ENCODE results near the gene XKR8.

XKR8 gene

DNA sequence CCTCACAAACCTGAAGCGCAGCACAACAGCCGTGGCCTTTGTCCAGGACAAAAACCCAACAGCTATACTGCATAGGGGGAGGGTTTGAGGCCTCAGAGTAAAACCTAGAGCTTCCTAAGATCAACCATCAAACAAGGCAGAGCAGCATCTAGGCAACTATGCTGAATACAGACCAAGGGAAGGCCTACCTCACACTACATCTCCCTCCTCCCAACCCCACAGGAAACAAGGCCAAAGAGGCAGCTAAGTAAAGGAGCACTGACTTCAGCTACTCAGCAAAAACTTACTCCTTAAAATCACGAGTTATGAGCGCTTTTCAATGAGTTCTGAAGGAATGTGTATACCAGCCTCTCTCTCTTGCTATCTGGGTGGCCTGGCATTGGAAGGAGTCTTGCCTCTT is 12.4 kb downstream of the XKR8 start:
- no peak overlapping the region for H3K4me3 ChIP-seq (ENCODE audit: low read length)
- no peak for DNase-seq (ENCODE audit: low read depth)
- TF ChIP-seq, protein P1, sequence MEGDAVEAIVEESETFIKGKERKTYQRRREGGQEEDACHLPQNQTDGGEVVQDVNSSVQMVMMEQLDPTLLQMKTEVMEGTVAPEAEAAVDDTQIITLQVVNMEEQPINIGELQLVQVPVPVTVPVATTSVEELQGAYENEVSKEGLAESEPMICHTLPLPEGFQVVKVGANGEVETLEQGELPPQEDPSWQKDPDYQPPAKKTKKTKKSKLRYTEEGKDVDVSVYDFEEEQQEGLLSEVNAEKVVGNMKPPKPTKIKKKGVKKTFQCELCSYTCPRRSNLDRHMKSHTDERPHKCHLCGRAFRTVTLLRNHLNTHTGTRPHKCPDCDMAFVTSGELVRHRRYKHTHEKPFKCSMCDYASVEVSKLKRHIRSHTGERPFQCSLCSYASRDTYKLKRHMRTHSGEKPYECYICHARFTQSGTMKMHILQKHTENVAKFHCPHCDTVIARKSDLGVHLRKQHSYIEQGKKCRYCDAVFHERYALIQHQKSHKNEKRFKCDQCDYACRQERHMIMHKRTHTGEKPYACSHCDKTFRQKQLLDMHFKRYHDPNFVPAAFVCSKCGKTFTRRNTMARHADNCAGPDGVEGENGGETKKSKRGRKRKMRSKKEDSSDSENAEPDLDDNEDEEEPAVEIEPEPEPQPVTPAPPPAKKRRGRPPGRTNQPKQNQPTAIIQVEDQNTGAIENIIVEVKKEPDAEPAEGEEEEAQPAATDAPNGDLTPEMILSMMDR (conservative IDR thresholded peaks at IDR 0.05; ENCODE audit: low read depth, low read length): no peak

DNA sequence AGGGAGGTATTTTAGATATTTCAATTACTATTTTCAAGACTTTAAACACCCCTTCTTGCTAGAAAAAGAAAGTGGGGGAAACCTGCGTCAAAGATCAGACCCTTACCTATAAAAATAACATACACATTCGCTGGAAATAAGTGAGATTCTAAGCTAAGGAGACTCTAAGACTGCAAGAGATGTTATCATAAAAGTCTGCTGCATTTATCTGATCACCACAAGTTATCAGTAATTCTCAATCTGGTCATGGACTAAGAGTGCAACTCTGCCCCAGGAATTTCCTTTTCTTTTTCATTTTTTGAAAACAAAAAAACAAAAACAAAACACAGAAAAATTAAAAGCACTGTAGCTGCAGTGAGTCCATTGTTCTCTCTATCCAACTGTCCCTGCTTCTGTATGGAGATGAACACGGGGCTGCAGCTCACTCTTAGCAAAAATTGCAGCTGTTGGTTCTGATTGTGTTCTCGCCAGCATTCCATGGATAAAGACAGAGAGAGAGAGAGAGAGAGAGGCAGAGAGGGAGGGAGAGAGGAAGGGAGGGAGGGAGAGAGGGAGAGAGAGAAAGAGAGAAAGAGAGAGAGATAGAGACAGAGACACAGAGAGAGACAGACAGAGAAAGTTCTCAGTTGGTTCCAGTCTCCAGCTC is 14.1 kb downstream of the XKR8 start:
- TF ChIP-seq, protein P1 (conservative IDR thresholded peaks at IDR 0.05; ENCODE audit: low read depth, low read length): no peak
- no peak for DNase-seq (ENCODE audit: low read depth)
- H3K4me3 ChIP-seq (ENCODE audit: low read length): no peak overlapping the region

DNA sequence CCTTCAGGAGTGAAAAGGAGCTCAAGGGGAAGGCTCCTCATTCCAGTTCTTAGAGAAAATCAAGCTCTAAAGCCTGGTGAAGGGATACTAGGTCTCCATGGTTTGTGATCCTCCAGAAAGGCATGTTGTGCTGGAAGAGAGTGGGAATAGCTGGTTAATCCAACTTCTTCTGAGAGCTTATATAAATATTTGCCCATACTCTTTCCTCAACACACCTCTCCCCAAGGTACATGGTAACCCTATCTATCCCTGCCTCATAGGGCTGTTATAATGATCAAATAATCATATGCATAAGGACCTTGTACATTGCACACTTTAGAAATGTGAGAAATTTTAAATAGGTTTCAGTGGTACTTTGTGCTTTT is 14.6 kb downstream of the XKR8 start:
- no peak for DNase-seq (ENCODE audit: low read depth)
- H3K4me3 ChIP-seq (ENCODE audit: low read length): no peak overlapping the region
- TF ChIP-seq, protein P1 (conservative IDR thresholded peaks at IDR 0.05; ENCODE audit: low read depth, low read length): no peak

DNA sequence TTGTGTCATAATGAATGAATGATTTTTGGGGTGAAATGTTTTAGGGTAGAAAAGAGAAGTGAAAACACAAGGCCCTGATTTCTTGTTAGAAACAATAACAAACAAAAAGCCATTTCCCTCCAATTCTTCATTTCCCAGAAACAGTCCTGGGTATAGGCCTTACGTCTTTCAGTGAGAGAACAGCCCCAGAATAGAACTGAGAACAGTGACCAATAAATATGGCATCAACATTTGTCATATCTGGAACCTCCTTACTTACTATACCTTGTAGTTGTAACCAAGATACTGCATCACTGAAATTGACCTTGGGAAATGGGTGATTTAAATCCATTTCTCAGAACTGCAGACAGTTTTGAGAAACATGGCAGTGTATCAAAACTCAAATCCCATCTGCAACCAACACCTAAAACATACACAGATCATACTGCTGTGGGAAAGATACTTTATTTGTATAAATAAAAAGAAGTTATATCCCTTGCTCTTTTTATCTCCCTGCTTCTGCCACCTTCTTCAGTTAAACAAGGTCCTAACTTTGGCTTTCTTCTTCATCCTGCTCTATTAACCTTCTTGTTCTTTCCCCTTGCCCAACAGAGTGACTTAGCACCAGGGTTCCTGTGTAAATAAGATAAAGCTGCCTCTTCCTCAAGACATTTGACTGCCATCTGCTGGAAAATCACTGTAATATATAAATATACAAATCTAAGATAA is 19.5 kb downstream of the XKR8 start:
- H3K4me3 ChIP-seq (ENCODE audit: low read length): no peak overlapping the region
- DNase-seq (ENCODE audit: low read depth): no peak
- TF ChIP-seq, protein P1 (conservative IDR thresholded peaks at IDR 0.05; ENCODE audit: low read depth, low read length): peak; percentile 49

DNA sequence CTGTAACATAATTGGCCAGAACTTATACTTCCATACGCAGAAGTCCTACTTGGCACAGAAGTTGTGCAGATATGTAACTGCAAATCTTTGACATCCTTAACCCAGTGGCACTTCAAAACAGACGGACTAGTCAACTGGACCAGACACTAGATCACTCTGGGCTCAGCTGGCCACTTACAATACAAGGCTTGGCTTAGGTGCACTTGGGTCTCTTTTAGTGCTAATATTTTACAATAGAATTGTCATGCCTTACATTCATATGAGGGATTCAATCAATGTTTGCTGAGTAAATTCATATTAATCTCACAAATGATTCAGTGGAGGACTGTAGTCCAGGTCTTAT is 20.1 kb downstream of the XKR8 start:
- TF ChIP-seq, protein P1 (conservative IDR thresholded peaks at IDR 0.05; ENCODE audit: low read depth, low read length): no peak
- H3K4me3 ChIP-seq (ENCODE audit: low read length): no peak overlapping the region
- DNase-seq (ENCODE audit: low read depth): no peak

DNA sequence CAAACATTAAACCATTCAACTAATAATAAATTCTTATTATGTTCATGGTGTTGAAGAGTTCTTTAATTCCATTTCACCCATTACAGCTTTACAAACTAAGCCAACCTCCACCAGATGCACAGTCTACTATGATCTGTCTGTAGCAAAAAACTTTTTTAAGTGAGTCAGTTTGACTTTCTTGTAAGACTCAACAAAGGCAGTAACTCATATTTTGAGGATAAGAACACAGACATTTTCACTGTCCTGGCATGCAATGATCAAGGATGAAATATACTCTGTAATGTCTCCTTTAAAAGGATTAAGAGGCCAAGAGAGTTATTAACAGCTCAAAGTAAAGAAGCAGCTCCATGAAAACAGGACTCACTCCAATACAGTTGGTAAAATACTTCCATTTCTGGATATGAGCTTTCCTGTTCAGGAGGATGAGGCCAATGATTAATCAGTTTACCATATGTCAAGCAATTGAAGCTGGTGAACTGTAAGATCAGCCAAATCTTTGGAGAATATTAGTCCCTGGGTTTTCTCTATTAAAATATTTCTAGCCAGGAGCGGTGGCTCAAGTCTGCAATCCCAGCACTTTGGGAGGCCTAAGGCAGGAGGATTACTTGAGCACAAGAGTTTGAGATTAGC is 20.6 kb downstream of the XKR8 start:
- TF ChIP-seq, protein P1 (conservative IDR thresholded peaks at IDR 0.05; ENCODE audit: low read depth, low read length): no peak
- DNase-seq (ENCODE audit: low read depth): no peak
- H3K4me3 ChIP-seq (ENCODE audit: low read length): no peak overlapping the region

DNA sequence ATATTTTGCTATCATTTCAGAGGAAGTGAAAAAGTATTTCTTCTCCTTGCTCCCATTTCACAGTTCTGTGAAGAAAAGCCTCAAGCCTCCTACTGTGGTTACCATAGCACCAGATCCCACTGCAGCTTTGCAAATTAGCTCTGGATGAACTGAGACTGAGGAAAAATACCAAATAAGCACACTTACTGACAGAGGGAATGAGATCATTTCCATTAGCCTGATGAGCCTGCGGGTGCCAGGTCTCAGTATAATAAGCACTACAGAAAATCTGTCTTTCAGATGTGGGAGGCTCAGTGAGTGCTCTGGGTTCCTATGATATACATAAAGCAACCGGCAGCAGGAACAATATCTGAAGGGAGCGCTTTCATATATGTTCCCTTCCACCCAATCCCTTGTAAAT is 21.4 kb downstream of the XKR8 start:
- DNase-seq (ENCODE audit: low read depth): no peak
- H3K4me3 ChIP-seq (ENCODE audit: low read length): no peak overlapping the region
- TF ChIP-seq, protein P1 (conservative IDR thresholded peaks at IDR 0.05; ENCODE audit: low read depth, low read length): no peak
